GM19023 (cell line): ENCODE data around the gene AUH.

ENCODE experiments used
- ATAC-seq: cut with Tn5 transposase; IDR thresholded peaks from one replicate; pipeline ENCODE4 v1.9.1; 2021; ENCODE audit warnings: mild to moderate bottlenecking, moderate library complexity; ENCODE audit not compliant: unreplicated experiment

The AUH gene

GRCh38 chr9:91176426-91176825 lies 185.3 kb downstream of the AUH start:
- no peak for ATAC-seq

GRCh38 chr9:91174772-91175171 lies 186.9 kb downstream of the AUH start:
- ATAC-seq, result no peak

- no peak for ATAC-seq
Observed at GRCh38 chr9:91172329-91172728, 189.4 kb downstream of the AUH start.

GRCh38 chr9:91170951-91171350 lies 190.8 kb downstream of the AUH start:
- no peak for ATAC-seq

- ATAC-seq, result no peak
Observed at GRCh38 chr9:91166796-91167366, 194.8 kb downstream of the AUH start.

- ATAC-seq, result no peak
Observed at GRCh38 chr9:91164724-91165520, 196.8 kb downstream of the AUH start.
